ENCODE data around the gene KCNQ1. TPM values are rescaled to one million over a fixed set of nuclear protein-coding genes. Genes with fewer than 3 reads are reported as not detected.

KCNQ1 gene
- total and polyA plus RNA-seq, 4 donors: 15.4 to 41.7 (median 26.2) TPM

GRCh38 chr11:2593393-2593950 is 148.7 kb downstream of the KCNQ1 start:
- Histone ChIP-seq H3K4me1 (ENCODE audit: control insufficient read depth in 5 of 5, insufficient read depth in 5 of 5, low read length in 5 of 5) (no peaks in the 10 kb centered on the region), H3K27me3 (ENCODE audit: control insufficient read depth in 3 of 3, insufficient read depth in 3 of 3, low read length in 2 of 3) (no peaks in the 10 kb centered on the region), H3K36me3 (ENCODE audit: control insufficient read depth in 4 of 4, insufficient read depth in 4 of 4, low read length in 4 of 4) (peaks cover 0 to 10% (median 0%) of the 10 kb centered on the region in 4 donors), H3K9me3 (ENCODE audit: control insufficient read depth in 4 of 4, insufficient read depth in 3 of 4, low read length in 3 of 4) (peaks cover 0 to 4% (median 1%) of the 10 kb centered on the region in 4 donors), H3K27ac (ENCODE audit: low read depth in 1 of 2, low read length in 1 of 2) (no peak overlapping the region), H3K9ac (ENCODE audit: insufficient read depth in 1 of 2, low read length in 2 of 2) (no peak overlapping the region), H3K4me3 (no peak overlapping the region)
- DNase-seq (no peak), ATAC-seq (ENCODE audit: insufficient read depth, low FRiP score) (no peak)
- no peak for TF ChIP-seq CTCF (IDR thresholded peaks at IDR 0.05; ENCODE audit: control extremely low read depth, extremely low read depth)
- 93 to 96% methylated on average over 15 of the region's 15 CpGs for WGBS, 2 donors

DNA sequence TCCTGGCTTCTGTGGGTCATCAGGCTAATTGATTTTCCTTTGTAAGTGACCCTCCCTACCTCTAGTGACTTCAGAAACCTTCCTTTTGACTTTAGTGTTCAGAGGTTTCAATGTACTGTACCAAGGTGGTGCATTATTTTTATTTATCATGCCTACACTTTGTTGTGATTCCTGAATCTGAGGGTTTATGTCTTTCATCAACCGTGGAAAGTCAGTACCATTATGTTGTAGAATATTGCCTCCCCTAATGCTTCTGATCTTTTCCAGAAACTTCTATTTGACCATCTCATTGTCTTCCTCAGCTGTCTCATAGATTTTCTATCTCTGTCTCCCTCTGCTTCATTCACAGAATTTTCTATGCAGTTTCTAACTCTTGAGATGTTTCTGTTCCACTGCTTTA is 149.5 kb downstream of the KCNQ1 start:
- WGBS, 2 donors: 93% methylated on average over 1 of the region's 1 CpG
- Histone ChIP-seq H3K27ac (ENCODE audit: low read depth in 1 of 2, low read length in 1 of 2) (no peak overlapping the region), H3K4me1 (ENCODE audit: control insufficient read depth in 5 of 5, insufficient read depth in 5 of 5, low read length in 5 of 5) (no peaks in the 10 kb centered on the region), H3K9ac (ENCODE audit: insufficient read depth in 1 of 2, low read length in 2 of 2) (no peak overlapping the region), H3K27me3 (ENCODE audit: control insufficient read depth in 3 of 3, insufficient read depth in 3 of 3, low read length in 2 of 3) (no peaks in the 10 kb centered on the region), H3K9me3 (ENCODE audit: control insufficient read depth in 4 of 4, insufficient read depth in 3 of 4, low read length in 3 of 4) (peaks cover 0 to 6% (median 1%) of the 10 kb centered on the region in 4 donors), H3K36me3 (ENCODE audit: control insufficient read depth in 4 of 4, insufficient read depth in 4 of 4, low read length in 4 of 4) (peaks cover 0 to 7% (median 0%) of the 10 kb centered on the region in 4 donors), H3K4me3 (no peak overlapping the region)
- ATAC-seq (ENCODE audit: insufficient read depth, low FRiP score) (no peak), DNase-seq (no peak)
- no peak for TF ChIP-seq CTCF (IDR thresholded peaks at IDR 0.05; ENCODE audit: control extremely low read depth, extremely low read depth)

- no peak for TF ChIP-seq CTCF (IDR thresholded peaks at IDR 0.05; ENCODE audit: control extremely low read depth, extremely low read depth)
- 96 to 98% methylated on average over 3 of the region's 3 CpGs for WGBS, 2 donors
- ATAC-seq (ENCODE audit: insufficient read depth, low FRiP score) (no peak), DNase-seq (no peak)
- Histone ChIP-seq H3K27me3 (ENCODE audit: control insufficient read depth in 3 of 3, insufficient read depth in 3 of 3, low read length in 2 of 3) (no peaks in the 10 kb centered on the region), H3K36me3 (ENCODE audit: control insufficient read depth in 4 of 4, insufficient read depth in 4 of 4, low read length in 4 of 4) (no peaks in the 10 kb centered on the region), H3K9me3 (ENCODE audit: control insufficient read depth in 4 of 4, insufficient read depth in 3 of 4, low read length in 3 of 4) (peaks cover 0 to 6% (median 1%) of the 10 kb centered on the region in 4 donors), H3K4me1 (ENCODE audit: control insufficient read depth in 5 of 5, insufficient read depth in 5 of 5, low read length in 5 of 5) (peaks cover 0 to 3% (median 0%) of the 10 kb centered on the region in 5 donors), H3K4me3 (no peak overlapping the region), H3K27ac (ENCODE audit: low read depth in 1 of 2, low read length in 1 of 2) (no peak overlapping the region), H3K9ac (ENCODE audit: insufficient read depth in 1 of 2, low read length in 2 of 2) (no peak overlapping the region)
Measured at GRCh38 chr11:2595204-2595603, 150.4 kb downstream of the KCNQ1 start.
